OCI-LY1 (cell line): ENCODE data around the gene GALNT18.

Source experiments
- H2AFZ ChIP-seq: fragments of 200-600 bp; sonication (generic), shearing (Covaris generic); 2 replicates; pipeline ENCODE4 v1.6.0; 2014; ENCODE audit warnings: antibody characterized with exemption, mild to moderate bottlenecking, low read length
- H3F3A ChIP-seq: fragments of 200-600 bp; sonication (generic), shearing (Covaris generic); 2 replicates; pipeline ENCODE4 v1.6.0; 2014; ENCODE audit warnings: mild to moderate bottlenecking, antibody characterized with exemption, low read length, moderate library complexity; ENCODE audit not compliant: insufficient read depth
- H3K27ac ChIP-seq: fragments of 200-600 bp; sonication (generic); 2 replicates; pipeline ENCODE4 v1.5.1; 2014; ENCODE audit warnings: low read length, mixed run types, mild to moderate bottlenecking, low read depth; ENCODE audit not compliant: poor library complexity, severe bottlenecking
- H3K27me3 ChIP-seq: fragments of 200-600 bp; sonication (generic); 2 replicates; pipeline ENCODE4 v1.6.0; 2014; ENCODE audit warnings: antibody characterized with exemption, mild to moderate bottlenecking, low read length, moderate library complexity; ENCODE audit not compliant: insufficient read depth
- H3K36me3 ChIP-seq: fragments of 200-600 bp; sonication (generic); 2 replicates; pipeline ENCODE4 v1.6.1; 2014; ENCODE audit warnings: mild to moderate bottlenecking, antibody characterized with exemption, low read length, moderate library complexity, mixed read lengths; ENCODE audit not compliant: insufficient read depth
- H3K4me1 ChIP-seq: fragments of 200-600 bp; sonication (generic); 2 replicates; pipeline ENCODE4 v1.5.1; 2014; ENCODE audit warnings: mild to moderate bottlenecking, low read length, moderate library complexity; ENCODE audit not compliant: insufficient read depth, severe bottlenecking
- H3K4me2 ChIP-seq: fragments of 200-600 bp; sonication (generic), shearing (Covaris generic); 2 replicates; pipeline ENCODE4 v1.6.1; 2014; ENCODE audit warnings: low read length
- H3K4me3 ChIP-seq: fragments of 200-600 bp; sonication (generic); 2 replicates; pipeline ENCODE4 v1.5.1; 2014; ENCODE audit warnings: low read length, low read depth, mild to moderate bottlenecking, mixed read lengths; ENCODE audit not compliant: poor library complexity, severe bottlenecking
- H3K79me2 ChIP-seq: fragments of 200-600 bp; shearing (Covaris generic); 2 replicates; pipeline ENCODE4 v1.6.1; 2016; ENCODE audit warnings: mixed run types, low read length, mixed read lengths; ENCODE audit not compliant: insufficient read depth
- H3K9ac ChIP-seq: fragments of 200-600 bp; sonication (generic), shearing (Covaris generic); 2 replicates; pipeline ENCODE4 v1.6.1; 2014; ENCODE audit warnings: mild to moderate bottlenecking, low read length, mixed read lengths
- H3K9me2 ChIP-seq: fragments of 200-600 bp; sonication (generic), shearing (Covaris generic); 2 replicates; pipeline ENCODE4 v1.6.1; 2014; ENCODE audit warnings: low read depth, mild to moderate bottlenecking, low read length, mixed read lengths
- H3K9me3 ChIP-seq: fragments of 200-600 bp; shearing (Covaris generic); 2 replicates; pipeline ENCODE4 v1.6.1; 2014; ENCODE audit warnings: low read length, mixed read lengths
- H4K20me1 ChIP-seq: fragments of 200-600 bp; sonication (generic), shearing (Covaris generic); 2 replicates; pipeline ENCODE4 v1.6.0; 2016; ENCODE audit warnings: mild to moderate bottlenecking, low read length; ENCODE audit not compliant: insufficient read depth
- CTCF ChIP-seq: fragments of 200-600 bp; sonication (generic), shearing (Covaris generic); IDR thresholded peaks from 2 replicates; pipeline ENCODE4 v1.5.1; 2017; ENCODE audit warnings: mild to moderate bottlenecking, antibody characterized with exemption, low read length, moderate library complexity, mixed read lengths
- EZH2 ChIP-seq: fragments of 200-600 bp; sonication (generic), shearing (Covaris generic); IDR thresholded peaks from 2 replicates; pipeline ENCODE4 v1.8.0; 2017; ENCODE audit warnings: borderline replicate concordance, mixed run types, mild to moderate bottlenecking, antibody characterized with exemption, low read length, moderate library complexity, mixed read lengths

Gene GALNT18

GRCh38 chr11:11320825-11321224 is 301.0 kb downstream of the GALNT18 start:
- Histone ChIP-seq H3K27me3 (0 out of 2 replicates have a peak, but pooled peaks cover 5% of the 10 kb centered on the region), H3F3A (no peaks in the 10 kb centered on the region), H4K20me1 (no peaks in the 10 kb centered on the region), H2AFZ (no peak overlapping the region), H3K9ac (no peak overlapping the region), H3K36me3 (no peaks in the 10 kb centered on the region), H3K4me2 (no peak overlapping the region), H3K4me3 (no peak overlapping the region), H3K27ac (no peak overlapping the region), H3K9me2 (no peaks in the 10 kb centered on the region), H3K9me3 (no peaks in the 10 kb centered on the region), H3K4me1 (no peaks in the 10 kb centered on the region), H3K79me2 (no peaks in the 10 kb centered on the region)
- no peak for TF ChIP-seq EZH2
- no peak for TF ChIP-seq CTCF

DNA sequence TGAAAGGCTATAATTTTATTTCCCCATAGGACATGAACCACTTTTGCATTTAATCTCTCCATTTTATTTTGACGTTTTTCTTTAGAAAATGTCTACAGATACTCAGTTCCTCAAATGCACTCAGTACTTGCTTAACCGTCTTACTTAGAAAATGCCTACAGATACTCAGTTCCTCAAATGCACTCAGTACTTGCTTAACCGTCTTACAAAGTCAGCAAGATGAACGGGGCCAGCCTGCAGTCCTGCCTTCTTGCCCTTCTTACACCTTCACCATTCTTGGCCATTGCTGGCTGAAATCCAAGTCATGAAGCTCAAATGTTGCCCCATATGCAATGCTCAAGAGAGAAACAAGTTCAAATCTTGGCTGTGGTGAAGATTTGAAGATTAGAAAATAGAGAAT is 302.8 kb downstream of the GALNT18 start:
- Histone ChIP-seq H3K4me3 (no peak overlapping the region), H2AFZ (no peak overlapping the region), H3K36me3 (no peaks in the 10 kb centered on the region), H3K9ac (no peak overlapping the region), H3K27me3 (0 out of 2 replicates have a peak, but pooled peaks cover 5% of the 10 kb centered on the region), H3K4me2 (no peak overlapping the region), H3K4me1 (no peaks in the 10 kb centered on the region), H4K20me1 (no peaks in the 10 kb centered on the region), H3K9me3 (no peaks in the 10 kb centered on the region), H3K79me2 (no peaks in the 10 kb centered on the region), H3K9me2 (no peaks in the 10 kb centered on the region), H3K27ac (no peak overlapping the region), H3F3A (no peaks in the 10 kb centered on the region)
- TF ChIP-seq EZH2: no peak
- no peak for TF ChIP-seq CTCF

GRCh38 chr11:11318461-11318860 is 303.3 kb downstream of the GALNT18 start:
- H3K79me2 ChIP-seq: no peaks in the 10 kb centered on the region
- no peaks in the 10 kb centered on the region for H4K20me1 ChIP-seq
- no peak overlapping the region for H2AFZ ChIP-seq
- H3K36me3 ChIP-seq: no peaks in the 10 kb centered on the region
- H3K4me1 ChIP-seq: no peaks in the 10 kb centered on the region
- H3K4me3 ChIP-seq: no peak overlapping the region
- TF ChIP-seq EZH2: no peak
- no peak for TF ChIP-seq CTCF
- no peak overlapping the region for H3K4me2 ChIP-seq
- no peak overlapping the region for H3K27ac ChIP-seq
- no peaks in the 10 kb centered on the region for H3F3A ChIP-seq
- H3K27me3 ChIP-seq: 0 out of 2 replicates have a peak, but pooled peaks cover 5% of the 10 kb centered on the region
- H3K9ac ChIP-seq: no peak overlapping the region
- no peaks in the 10 kb centered on the region for H3K9me3 ChIP-seq
- H3K9me2 ChIP-seq: no peaks in the 10 kb centered on the region
